Measurements from ENCODE around the gene KRTAP4-6. TPM values are rescaled to one million over a fixed set of nuclear protein-coding genes. Genes with fewer than 3 reads are reported as not detected.

The KRTAP4-6 gene
- total and polyA plus RNA-seq, 2 experiments from 2014 or later, result not detected

DNA sequence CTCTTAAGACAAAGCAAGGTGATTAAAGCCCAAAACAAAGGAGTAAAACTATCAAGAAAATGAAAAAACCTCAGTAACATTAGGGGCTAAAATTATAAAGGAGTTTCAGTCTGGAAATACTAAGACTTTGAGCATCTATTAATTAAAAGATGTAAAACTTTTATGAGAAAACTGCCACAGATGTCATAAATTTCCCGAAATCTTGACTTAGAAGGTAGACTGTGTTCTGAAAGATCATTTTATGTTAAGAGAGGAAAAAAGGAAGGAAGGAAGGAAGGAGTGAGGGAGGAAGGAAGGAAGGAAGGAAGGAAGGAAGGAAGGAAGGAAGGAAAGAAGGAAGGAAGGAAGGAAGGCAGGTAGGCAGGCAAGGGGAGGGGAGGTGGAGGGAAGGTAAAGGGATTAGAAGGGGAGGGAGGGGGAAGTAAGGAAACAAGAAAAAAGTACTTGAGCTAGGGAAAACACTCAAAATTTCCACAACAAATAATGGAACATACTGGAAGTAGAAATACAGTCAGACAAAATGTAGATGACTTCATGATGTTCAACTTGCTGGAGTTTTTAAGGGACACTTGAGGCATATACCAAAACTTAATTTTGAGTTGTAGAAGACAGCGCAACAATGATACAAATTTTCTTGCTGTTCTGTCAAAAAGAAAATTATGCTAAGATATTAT is 7.3 kb upstream of the KRTAP4-6 start:
- TF ChIP-seq EZH2phosphoT487 (IDR thresholded peaks at IDR 0.05; ENCODE audit: low read depth, severe bottlenecking, unreplicated experiment) (no peak), EZH2 (IDR thresholded peaks at IDR 0.05; ENCODE audit: borderline replicate concordance) (no peak)
- TF ChIP-seq, protein P1, sequence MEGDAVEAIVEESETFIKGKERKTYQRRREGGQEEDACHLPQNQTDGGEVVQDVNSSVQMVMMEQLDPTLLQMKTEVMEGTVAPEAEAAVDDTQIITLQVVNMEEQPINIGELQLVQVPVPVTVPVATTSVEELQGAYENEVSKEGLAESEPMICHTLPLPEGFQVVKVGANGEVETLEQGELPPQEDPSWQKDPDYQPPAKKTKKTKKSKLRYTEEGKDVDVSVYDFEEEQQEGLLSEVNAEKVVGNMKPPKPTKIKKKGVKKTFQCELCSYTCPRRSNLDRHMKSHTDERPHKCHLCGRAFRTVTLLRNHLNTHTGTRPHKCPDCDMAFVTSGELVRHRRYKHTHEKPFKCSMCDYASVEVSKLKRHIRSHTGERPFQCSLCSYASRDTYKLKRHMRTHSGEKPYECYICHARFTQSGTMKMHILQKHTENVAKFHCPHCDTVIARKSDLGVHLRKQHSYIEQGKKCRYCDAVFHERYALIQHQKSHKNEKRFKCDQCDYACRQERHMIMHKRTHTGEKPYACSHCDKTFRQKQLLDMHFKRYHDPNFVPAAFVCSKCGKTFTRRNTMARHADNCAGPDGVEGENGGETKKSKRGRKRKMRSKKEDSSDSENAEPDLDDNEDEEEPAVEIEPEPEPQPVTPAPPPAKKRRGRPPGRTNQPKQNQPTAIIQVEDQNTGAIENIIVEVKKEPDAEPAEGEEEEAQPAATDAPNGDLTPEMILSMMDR (IDR thresholded peaks at IDR 0.05; ENCODE audit: poor library complexity), result no peak
- Histone ChIP-seq H3K9me3 (ENCODE audit: low read depth) (no peaks in the 10 kb centered on the region), H3K4me3 (no peak overlapping the region), H3K9me2 (replicated peaks; ENCODE audit: insufficient read depth) (no peaks in the 10 kb centered on the region), H2AFZ (no peak overlapping the region), H3K79me2 (no peaks in the 10 kb centered on the region), H3K4me2 (no peak overlapping the region), H3K27me3 (peaks cover 2% of the 10 kb centered on the region), H3K36me3 (replicated peaks; ENCODE audit: insufficient read depth, low read depth) (no peaks in the 10 kb centered on the region), H3K4me1 (ENCODE audit: insufficient read depth) (no peaks in the 10 kb centered on the region), H3K27ac (no peak overlapping the region), H4K20me1 (ENCODE audit: insufficient read depth, poor library complexity, severe bottlenecking) (no peaks in the 10 kb centered on the region)
- 94% methylated on average over 2 of the region's 2 CpGs for WGBS (ENCODE audit: low lambda C conversion rate, missing lambda C conversion rate)
- DNase-seq (ENCODE audit: low spot score), result no peak

- no peak for TF ChIP-seq EZH2 (IDR thresholded peaks at IDR 0.05; ENCODE audit: borderline replicate concordance)
- TF ChIP-seq, protein P1 (IDR thresholded peaks at IDR 0.05; ENCODE audit: poor library complexity), result no peak
- Histone ChIP-seq H3K27ac (no peak overlapping the region), H3K9me3 (ENCODE audit: low read depth) (no peaks in the 10 kb centered on the region), H3K36me3 (replicated peaks; ENCODE audit: insufficient read depth, low read depth) (no peaks in the 10 kb centered on the region), H3K27me3 (no peaks in the 10 kb centered on the region), H4K20me1 (ENCODE audit: insufficient read depth, poor library complexity, severe bottlenecking) (no peaks in the 10 kb centered on the region), H3K4me2 (no peak overlapping the region), H3K4me3 (no peak overlapping the region), H3K4me1 (ENCODE audit: insufficient read depth) (no peaks in the 10 kb centered on the region), H2AFZ (no peak overlapping the region), H3K9me2 (replicated peaks; ENCODE audit: insufficient read depth) (no peaks in the 10 kb centered on the region), H3K79me2 (no peaks in the 10 kb centered on the region)
- DNase-seq (ENCODE audit: low spot score), result no peak
- 81% methylated on average over 2 of the region's 2 CpGs for WGBS (ENCODE audit: low lambda C conversion rate, missing lambda C conversion rate)
Observed at GRCh38 chr17:41145261-41145660, 4.9 kb upstream of the KRTAP4-6 start.

GRCh38 chr17:41144846-41145245 is 4.5 kb upstream of the KRTAP4-6 start:
- Histone ChIP-seq H3K4me2 (no peak overlapping the region), H4K20me1 (ENCODE audit: insufficient read depth, poor library complexity, severe bottlenecking) (no peaks in the 10 kb centered on the region), H3K79me2 (no peaks in the 10 kb centered on the region), H3K27ac (no peak overlapping the region), H3K9me3 (ENCODE audit: low read depth) (no peaks in the 10 kb centered on the region), H3K4me1 (ENCODE audit: insufficient read depth) (no peaks in the 10 kb centered on the region), H3K27me3 (no peaks in the 10 kb centered on the region), H3K9me2 (replicated peaks; ENCODE audit: insufficient read depth) (no peaks in the 10 kb centered on the region), H3K4me3 (no peak overlapping the region), H2AFZ (no peak overlapping the region), H3K36me3 (replicated peaks; ENCODE audit: insufficient read depth, low read depth) (no peaks in the 10 kb centered on the region)
- TF ChIP-seq, protein P1 (IDR thresholded peaks at IDR 0.05; ENCODE audit: poor library complexity), result no peak
- no peak for TF ChIP-seq EZH2phosphoT487 (IDR thresholded peaks at IDR 0.05; ENCODE audit: low read depth, severe bottlenecking, unreplicated experiment)
- TF ChIP-seq EZH2 (IDR thresholded peaks at IDR 0.05; ENCODE audit: borderline replicate concordance), result no peak
- 95% methylated on average over 1 of the region's 1 CpG for WGBS (ENCODE audit: low lambda C conversion rate, missing lambda C conversion rate)
- DNase-seq (ENCODE audit: low spot score), result no peak

All from hepatocyte (in vitro differentiated cells).